ENCODE measurements around the gene RLN3.

The RLN3 gene

DNA sequence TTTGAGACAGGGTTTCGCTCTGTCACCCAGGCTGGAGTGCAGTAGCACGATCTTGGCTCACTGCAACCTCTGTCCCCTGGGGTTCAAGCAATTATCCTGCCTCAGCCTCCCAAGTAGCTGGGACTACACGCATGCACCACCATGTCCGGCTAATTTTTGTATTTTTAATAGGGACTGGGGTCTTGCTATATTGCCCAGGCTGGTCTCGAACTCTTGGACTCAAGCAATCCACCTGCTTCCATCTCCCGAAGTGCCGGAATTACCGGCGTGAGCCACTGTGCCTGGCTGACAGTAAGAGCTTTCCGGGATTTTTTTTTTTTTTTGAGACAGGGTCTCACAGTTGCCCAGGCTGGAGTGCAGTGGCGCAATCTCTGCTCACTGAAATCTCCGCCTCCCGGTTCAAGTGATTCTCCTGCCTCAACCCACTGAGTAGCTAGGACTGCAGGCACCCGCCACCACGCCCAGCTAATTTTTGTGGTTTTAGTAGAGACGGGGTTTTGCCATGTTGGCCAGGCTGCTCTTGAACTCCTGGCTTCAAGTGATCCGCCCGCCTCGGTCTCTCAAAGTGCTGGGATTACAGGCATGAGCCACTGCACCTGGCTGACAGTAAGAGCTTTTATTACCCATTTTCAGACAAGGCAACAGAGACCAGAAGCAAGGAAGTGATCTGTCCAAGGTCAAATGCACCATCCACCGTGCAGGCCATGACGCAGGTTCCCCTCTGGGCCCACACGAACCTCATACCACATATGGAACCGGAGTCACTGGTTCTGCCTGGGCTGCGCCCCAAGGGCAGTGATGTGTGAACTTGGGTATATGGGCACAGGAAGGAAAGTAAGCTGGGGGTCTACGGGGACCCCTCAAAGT is 42.8 kb upstream of the RLN3 start:
- Histone ChIP-seq H3K36me3 (ENCODE audit: control insufficient read depth, insufficient read depth, low read length, severe bottlenecking) (no peaks in the 10 kb centered on the region), H3K27me3 (replicated peaks; ENCODE audit: control insufficient read depth, insufficient read depth, low read length) (no peaks in the 10 kb centered on the region), H3K9ac (ENCODE audit: low read length) (no peak overlapping the region), H3K9me3 (ENCODE audit: control insufficient read depth, low read length) (no peaks in the 10 kb centered on the region), H3K4me1 (ENCODE audit: control insufficient read depth, insufficient read depth, low read length) (no peaks in the 10 kb centered on the region), H3K4me3 (ENCODE audit: low read length) (no peak overlapping the region)
- DNase-seq (ENCODE audit: low read depth) = no peak

DNA sequence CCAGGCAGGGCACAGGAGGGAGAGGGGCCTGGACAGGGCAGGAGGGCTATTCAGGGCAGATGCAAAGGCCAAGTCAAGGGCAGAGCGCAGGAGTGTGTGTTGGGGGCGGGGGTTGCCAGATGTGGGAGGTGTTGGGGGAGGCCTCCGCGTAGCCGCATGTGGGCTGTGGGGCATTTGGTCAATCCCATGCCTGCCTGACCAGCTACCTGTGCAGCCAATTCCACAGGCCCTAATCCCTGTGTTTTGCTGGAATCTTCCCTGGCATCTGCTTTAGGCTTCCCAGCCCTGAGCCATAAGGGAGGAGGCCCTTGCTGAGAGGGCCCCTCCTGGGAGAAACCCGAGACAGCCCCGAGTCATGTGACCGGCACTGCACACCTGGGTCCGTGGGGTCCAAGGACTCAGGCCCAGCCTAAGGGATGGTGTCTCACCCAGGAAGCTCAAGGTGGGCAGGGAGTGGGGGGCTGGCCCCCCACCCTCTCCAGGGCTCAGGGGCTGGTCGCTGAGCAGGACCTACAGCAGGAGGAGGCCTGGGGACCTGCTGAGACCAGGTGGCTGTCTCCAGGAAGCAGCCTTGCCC is 42.1 kb upstream of the RLN3 start:
- H3K9ac ChIP-seq (ENCODE audit: low read length) = peak overlapping the region; percentile 48

DNA sequence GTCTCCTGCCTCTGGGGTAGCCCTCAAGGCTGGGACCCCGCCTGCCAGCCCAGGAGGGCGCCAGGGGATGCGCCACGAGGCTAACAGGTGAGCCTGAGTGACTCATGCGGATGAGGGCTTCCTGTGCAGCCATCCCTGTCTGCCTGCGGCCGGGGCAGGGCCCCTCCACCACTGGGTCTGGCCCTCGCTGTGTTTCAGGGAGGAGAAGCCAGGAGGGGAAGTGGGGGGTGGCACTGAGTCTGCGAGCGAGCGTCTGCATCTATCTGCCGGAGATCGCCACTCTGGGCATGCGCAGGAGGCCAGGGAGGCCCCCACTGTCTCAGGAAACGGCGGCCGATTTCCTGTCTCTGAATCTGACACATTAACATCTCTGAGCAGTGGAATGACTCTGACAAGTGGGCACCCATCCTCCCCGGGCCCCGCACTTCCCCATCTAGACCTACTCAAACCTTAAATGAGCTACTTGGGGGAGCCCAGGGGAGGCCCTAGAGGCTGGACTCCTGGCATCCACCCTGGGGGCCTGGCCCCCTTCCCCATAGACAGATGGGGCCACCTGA is 41.5 kb upstream of the RLN3 start:
- no peak overlapping the region for H3K4me3 ChIP-seq (ENCODE audit: low read length)
- DNase-seq (ENCODE audit: low read depth) = no peak
- no peaks in the 10 kb centered on the region for H3K4me1 ChIP-seq (ENCODE audit: control insufficient read depth, insufficient read depth, low read length)

More for the DNA sequence above, 42.1 kb upstream of the RLN3 start:
- Histone ChIP-seq H3K9me3 (ENCODE audit: control insufficient read depth, low read length) (no peaks in the 10 kb centered on the region), H3K4me3 (ENCODE audit: low read length) (no peak overlapping the region), H3K36me3 (ENCODE audit: control insufficient read depth, insufficient read depth, low read length, severe bottlenecking) (no peaks in the 10 kb centered on the region), H3K27me3 (replicated peaks; ENCODE audit: control insufficient read depth, insufficient read depth, low read length) (no peaks in the 10 kb centered on the region), H3K4me1 (ENCODE audit: control insufficient read depth, insufficient read depth, low read length) (no peaks in the 10 kb centered on the region)
- no peak for DNase-seq (ENCODE audit: low read depth)

DNA sequence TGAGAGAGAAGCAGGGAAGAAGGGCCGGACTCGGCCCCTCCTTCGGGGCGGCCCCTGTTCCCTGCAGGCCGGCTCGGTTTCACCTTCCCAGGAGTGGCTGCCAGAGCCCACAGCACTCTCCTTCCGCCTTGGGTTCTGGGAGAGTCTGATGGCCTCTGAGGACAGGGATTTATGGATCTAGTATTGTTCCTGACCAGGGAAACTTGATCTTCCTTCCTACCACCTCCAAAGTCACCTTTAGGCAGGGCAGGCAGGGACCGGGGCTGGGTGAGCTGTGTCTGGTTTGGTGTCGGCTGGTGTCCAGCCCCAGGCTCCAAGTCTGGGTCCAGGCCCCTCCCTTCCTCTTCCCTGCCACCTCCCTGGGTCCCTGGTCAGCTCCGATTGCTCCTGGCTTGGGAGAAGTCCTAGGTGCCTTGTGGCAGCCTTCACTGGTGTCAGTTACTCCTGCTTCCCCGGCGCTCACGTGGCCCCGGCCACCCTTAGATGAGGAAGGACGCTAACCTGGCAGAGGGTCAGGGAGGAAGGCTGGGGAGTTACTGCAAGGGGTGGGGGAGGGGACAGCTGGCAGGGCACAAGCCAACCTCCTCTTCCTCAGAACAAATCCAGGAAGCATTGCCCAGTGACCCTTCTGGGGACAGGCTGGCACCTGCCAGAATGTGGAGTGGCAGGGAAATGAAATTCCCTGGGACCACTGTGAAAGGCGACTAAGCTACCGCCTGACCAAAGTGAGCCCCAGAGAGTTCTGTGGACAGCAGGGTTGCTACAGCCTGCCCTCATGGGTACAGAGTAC is 40.7 kb upstream of the RLN3 start:
- DNase-seq (ENCODE audit: low read depth) = no peak
- Histone ChIP-seq H3K4me3 (ENCODE audit: low read length) (no peak overlapping the region), H3K36me3 (ENCODE audit: control insufficient read depth, insufficient read depth, low read length, severe bottlenecking) (no peaks in the 10 kb centered on the region), H3K9ac (ENCODE audit: low read length) (peak overlapping the region; percentile 48), H3K9me3 (ENCODE audit: control insufficient read depth, low read length) (no peaks in the 10 kb centered on the region), H3K4me1 (ENCODE audit: control insufficient read depth, insufficient read depth, low read length) (no peaks in the 10 kb centered on the region), H3K27me3 (replicated peaks; ENCODE audit: control insufficient read depth, insufficient read depth, low read length) (no peaks in the 10 kb centered on the region)

More for the DNA sequence above, 41.5 kb upstream of the RLN3 start:
- Histone ChIP-seq H3K36me3 (ENCODE audit: control insufficient read depth, insufficient read depth, low read length, severe bottlenecking) (no peaks in the 10 kb centered on the region), H3K27me3 (replicated peaks; ENCODE audit: control insufficient read depth, insufficient read depth, low read length) (no peaks in the 10 kb centered on the region), H3K9ac (ENCODE audit: low read length) (peak overlapping the region; percentile 48), H3K9me3 (ENCODE audit: control insufficient read depth, low read length) (no peaks in the 10 kb centered on the region)

DNA sequence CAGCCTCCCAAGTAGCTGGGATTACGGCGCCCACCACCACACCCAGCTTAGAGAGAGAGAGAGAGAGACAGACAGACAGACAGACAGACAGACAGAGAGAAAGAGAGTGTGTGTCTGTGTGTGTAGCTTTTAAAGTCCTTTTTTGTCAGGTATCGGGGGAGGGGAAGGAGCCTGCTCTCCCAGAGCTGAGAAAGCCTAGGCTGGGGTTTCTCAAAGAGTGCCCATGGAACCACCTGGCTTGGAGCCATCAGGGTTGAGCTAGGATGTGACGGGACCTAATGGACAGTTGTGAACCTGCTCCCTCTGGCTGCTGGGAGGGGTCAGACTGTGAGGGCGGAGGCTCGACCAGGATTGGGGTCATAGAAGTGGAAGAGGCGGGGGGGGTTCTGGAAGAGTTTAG is 38.5 kb upstream of the RLN3 start:
- Histone ChIP-seq H3K36me3 (ENCODE audit: control insufficient read depth, insufficient read depth, low read length, severe bottlenecking) (no peaks in the 10 kb centered on the region), H3K9ac (ENCODE audit: low read length) (no peak overlapping the region), H3K27me3 (replicated peaks; ENCODE audit: control insufficient read depth, insufficient read depth, low read length) (no peaks in the 10 kb centered on the region), H3K9me3 (ENCODE audit: control insufficient read depth, low read length) (no peaks in the 10 kb centered on the region), H3K4me3 (ENCODE audit: low read length) (no peak overlapping the region), H3K4me1 (ENCODE audit: control insufficient read depth, insufficient read depth, low read length) (no peaks in the 10 kb centered on the region)
- no peak for DNase-seq (ENCODE audit: low read depth)

DNA sequence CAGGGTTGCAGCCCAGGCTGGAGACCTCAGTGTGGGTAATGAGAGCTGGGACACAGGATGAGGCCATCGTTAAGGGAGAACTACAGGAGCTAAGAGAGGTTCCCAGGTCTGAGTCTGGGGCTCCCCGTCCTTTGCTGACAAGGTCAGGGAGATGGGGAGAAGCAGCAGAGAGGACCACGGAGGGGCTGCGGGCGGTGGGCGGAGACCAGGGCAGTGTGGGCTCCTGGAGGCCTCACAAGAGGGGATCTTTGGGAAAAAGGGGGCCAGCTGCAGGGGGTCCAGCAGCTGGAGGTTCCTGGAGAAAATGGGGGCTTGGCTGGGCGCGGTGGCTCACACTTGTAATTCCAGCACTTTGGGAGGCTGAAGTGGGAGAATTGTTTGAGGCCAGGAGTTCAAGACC is 37.9 kb upstream of the RLN3 start:
- Histone ChIP-seq H3K36me3 (ENCODE audit: control insufficient read depth, insufficient read depth, low read length, severe bottlenecking) (no peaks in the 10 kb centered on the region), H3K9me3 (ENCODE audit: control insufficient read depth, low read length) (no peaks in the 10 kb centered on the region), H3K4me3 (ENCODE audit: low read length) (no peak overlapping the region), H3K27me3 (replicated peaks; ENCODE audit: control insufficient read depth, insufficient read depth, low read length) (no peaks in the 10 kb centered on the region), H3K9ac (ENCODE audit: low read length) (no peak overlapping the region), H3K4me1 (ENCODE audit: control insufficient read depth, insufficient read depth, low read length) (peaks cover 3% of the 10 kb centered on the region)
- no peak for DNase-seq (ENCODE audit: low read depth)

DNA sequence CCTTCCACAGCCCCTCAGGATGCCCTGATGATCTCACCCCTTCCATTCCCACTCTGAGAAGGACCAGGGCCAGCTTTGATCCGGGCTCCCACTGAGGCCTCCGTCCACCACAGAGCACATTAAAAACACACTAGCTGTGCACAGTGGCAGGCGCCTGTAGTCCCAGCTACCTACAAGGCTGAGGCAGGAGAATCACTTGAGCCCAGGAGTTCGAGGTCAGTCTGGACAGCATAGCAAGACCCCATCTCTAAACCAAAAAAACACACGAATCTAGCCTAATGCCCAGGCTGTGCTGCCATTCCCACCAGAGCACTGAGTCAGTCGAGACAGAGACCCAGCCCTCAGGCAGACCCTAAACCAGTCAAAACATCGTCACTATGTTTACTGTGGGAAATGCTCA is 35.9 kb upstream of the RLN3 start:
- Histone ChIP-seq H3K9ac (ENCODE audit: low read length) (no peak overlapping the region), H3K4me3 (ENCODE audit: low read length) (no peak overlapping the region), H3K4me1 (ENCODE audit: control insufficient read depth, insufficient read depth, low read length) (peaks cover 8% of the 10 kb centered on the region), H3K27me3 (replicated peaks; ENCODE audit: control insufficient read depth, insufficient read depth, low read length) (no peaks in the 10 kb centered on the region), H3K36me3 (ENCODE audit: control insufficient read depth, insufficient read depth, low read length, severe bottlenecking) (no peaks in the 10 kb centered on the region), H3K9me3 (ENCODE audit: control insufficient read depth, low read length) (no peaks in the 10 kb centered on the region)
- no peak for DNase-seq (ENCODE audit: low read depth)

DNA sequence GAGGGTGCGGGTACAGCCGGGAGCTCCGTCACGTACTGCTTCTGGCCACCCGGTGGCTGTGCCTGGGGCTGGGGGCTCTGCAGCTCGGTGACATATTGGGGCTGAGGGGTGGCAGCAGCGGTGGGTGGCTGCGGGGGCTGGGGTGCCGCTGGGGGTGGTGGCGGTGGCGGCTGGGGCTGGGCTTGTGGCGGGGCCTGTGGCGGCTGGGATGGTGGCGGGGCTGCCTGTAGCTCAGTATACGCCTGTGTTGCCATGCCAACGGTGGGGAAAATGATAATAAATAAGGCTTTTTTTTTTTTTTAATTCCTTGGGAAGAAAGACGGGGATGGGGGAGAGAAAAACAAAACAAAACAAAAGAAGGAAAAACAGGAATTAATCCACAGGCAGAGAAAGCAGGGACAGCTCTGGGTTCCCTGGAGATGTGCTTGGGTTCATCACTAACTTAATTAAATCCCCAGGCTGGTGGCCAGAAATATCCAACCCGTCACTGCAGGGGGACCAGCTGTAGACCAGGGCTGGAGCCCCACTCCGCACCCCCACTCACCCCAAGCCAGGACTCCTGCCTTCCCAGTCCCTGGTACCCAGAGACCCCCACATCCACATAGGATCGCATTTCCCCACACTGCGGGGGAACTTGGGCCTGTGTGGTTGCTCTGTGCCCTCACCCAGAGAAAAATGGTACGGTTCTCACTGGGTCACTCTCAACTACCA is 34.2 kb upstream of the RLN3 start:
- DNase-seq (ENCODE audit: low read depth) = no peak
- peaks cover 8% of the 10 kb centered on the region for H3K4me1 ChIP-seq (ENCODE audit: control insufficient read depth, insufficient read depth, low read length)
- H3K27me3 ChIP-seq (replicated peaks; ENCODE audit: control insufficient read depth, insufficient read depth, low read length) = no peaks in the 10 kb centered on the region
- H3K36me3 ChIP-seq (ENCODE audit: control insufficient read depth, insufficient read depth, low read length, severe bottlenecking) = no peaks in the 10 kb centered on the region
- no peak overlapping the region for H3K9ac ChIP-seq (ENCODE audit: low read length)
- H3K4me3 ChIP-seq (ENCODE audit: low read length) = no peak overlapping the region
- H3K9me3 ChIP-seq (ENCODE audit: control insufficient read depth, low read length) = peaks cover 4% of the 10 kb centered on the region

DNA sequence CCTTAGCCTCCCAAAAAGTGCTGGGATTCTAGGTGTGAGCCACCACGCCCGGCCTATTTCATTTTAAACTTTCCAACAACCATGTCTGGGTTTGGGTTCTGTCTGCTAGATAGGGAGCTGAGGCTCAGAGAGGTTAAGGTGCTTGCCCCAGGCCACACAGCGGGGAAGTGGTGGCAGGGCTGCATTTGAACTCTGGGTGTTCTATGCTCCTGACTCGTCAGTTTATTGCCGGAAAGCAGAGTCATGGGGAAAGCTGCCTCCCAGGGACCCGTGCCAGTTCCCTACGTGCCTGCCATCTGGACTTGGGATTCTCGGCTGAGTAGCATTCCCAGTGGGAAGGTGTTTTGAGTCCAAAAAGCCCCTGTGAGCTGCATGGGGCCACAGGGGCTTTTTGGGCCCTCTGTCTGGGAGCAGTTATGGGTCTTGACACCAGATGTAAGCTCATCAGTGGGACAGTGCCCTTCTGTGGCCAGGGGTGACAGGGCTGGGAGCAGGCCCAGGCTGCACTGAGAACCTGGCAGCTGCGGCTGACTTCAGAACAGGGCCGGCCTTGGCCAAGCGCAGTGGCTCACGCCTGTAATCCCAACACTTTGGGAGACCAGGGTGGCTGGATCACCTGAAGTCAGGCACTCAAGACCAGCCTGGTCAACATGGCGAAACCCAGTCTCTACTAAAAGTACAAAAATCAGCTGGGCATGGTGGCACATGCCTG is 32.8 kb upstream of the RLN3 start:
- Histone ChIP-seq H3K9ac (ENCODE audit: low read length) (no peak overlapping the region), H3K4me3 (ENCODE audit: low read length) (no peak overlapping the region), H3K4me1 (ENCODE audit: control insufficient read depth, insufficient read depth, low read length) (peaks cover 8% of the 10 kb centered on the region), H3K9me3 (ENCODE audit: control insufficient read depth, low read length) (peaks cover 10% of the 10 kb centered on the region), H3K36me3 (ENCODE audit: control insufficient read depth, insufficient read depth, low read length, severe bottlenecking) (no peaks in the 10 kb centered on the region), H3K27me3 (replicated peaks; ENCODE audit: control insufficient read depth, insufficient read depth, low read length) (no peaks in the 10 kb centered on the region)
- DNase-seq (ENCODE audit: low read depth) = no peak

DNA sequence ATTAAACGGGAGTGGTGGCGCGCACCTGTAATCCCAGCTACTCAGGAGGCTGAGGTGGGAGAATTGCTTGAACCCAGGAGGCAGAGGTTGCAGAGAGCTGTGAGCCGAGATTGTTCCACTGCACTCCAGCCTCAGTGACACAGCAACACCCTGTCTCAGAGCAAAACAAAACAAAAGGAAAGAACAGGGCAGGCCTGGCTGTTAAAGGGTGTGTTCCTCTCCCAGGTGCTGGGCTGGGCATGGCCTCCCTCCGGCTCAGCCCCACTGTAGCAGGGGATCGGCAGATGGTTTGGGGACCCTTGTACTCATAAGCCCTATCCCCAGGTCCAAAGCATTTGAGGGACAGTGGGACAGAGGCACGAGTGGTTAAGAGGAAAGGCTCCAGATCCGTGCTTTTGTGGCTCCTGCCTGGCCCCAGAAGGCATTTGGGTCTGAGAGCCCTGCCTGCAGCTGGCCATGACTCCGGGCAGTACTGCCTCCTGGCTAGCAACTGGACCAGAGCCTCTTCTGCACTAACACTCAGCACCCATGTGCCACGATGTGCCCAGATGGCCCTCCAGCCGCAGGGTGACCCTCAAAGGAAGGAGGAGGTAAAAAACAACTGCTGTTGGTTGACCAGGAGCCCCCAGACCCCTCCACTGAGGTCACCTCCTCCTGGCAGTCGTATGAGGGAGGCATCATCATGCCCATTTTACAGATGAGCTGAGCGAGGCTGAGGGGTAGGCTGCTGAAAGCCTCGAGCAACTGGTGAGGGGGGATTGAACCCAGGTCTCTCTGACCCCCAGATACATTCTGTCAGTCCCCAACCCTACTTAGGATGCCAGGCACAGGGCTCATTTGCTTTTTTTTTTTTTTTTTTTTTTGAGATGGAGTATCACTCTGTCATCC is 31.8 kb upstream of the RLN3 start:
- no peak overlapping the region for H3K4me3 ChIP-seq (ENCODE audit: low read length)
- no peak overlapping the region for H3K9ac ChIP-seq (ENCODE audit: low read length)

More for the DNA sequence above, 31.8 kb upstream of the RLN3 start:
- no peak for DNase-seq (ENCODE audit: low read depth)
- Histone ChIP-seq H3K4me1 (ENCODE audit: control insufficient read depth, insufficient read depth, low read length) (peaks cover 8% of the 10 kb centered on the region), H3K36me3 (ENCODE audit: control insufficient read depth, insufficient read depth, low read length, severe bottlenecking) (no peaks in the 10 kb centered on the region), H3K27me3 (replicated peaks; ENCODE audit: control insufficient read depth, insufficient read depth, low read length) (no peaks in the 10 kb centered on the region), H3K9me3 (ENCODE audit: control insufficient read depth, low read length) (peaks cover 10% of the 10 kb centered on the region)
